Stimulated activated CD4-positive, alpha-beta T cell treated with anti-CD3 and anti-CD28 coated beads, Interleukin-4, amount 100 ng/mL, for 1 hour (primary cell): Measurements from ENCODE around the gene NCKAP1.
"Not testable (repeated sequence)": the region's sequence is repeated elsewhere in the genome, so short reads cannot be mapped to it uniquely, and the experiment has no call there.

Experiments
- DNase-seq: peaks from one replicate; pipeline ENCODE4 v3.0.0-alpha.2; 2020

Gene NCKAP1

GRCh38 chr2:183035954-183036669, 2.1 kb downstream of the NCKAP1 start:
- DNase-seq, result no peak

GRCh38 chr2:183035298-183035953, 2.8 kb downstream of the NCKAP1 start:
- no peak for DNase-seq

- DNase-seq, result no peak
Observed at GRCh38 chr2:183034806-183035205, 3.5 kb downstream of the NCKAP1 start.

GRCh38 chr2:183033951-183034350, 4.3 kb downstream of the NCKAP1 start:
- no peak for DNase-seq

GRCh38 chr2:183031911-183032794, 6.1 kb downstream of the NCKAP1 start:
- DNase-seq, result no peak

GRCh38 chr2:183029219-183029618, 9.0 kb downstream of the NCKAP1 start:
- DNase-seq, result no peak

GRCh38 chr2:183028108-183028507, 10.1 kb downstream of the NCKAP1 start:
- DNase-seq, result no peak

- no peak for DNase-seq
Observed at GRCh38 chr2:183027443-183027842, 10.8 kb downstream of the NCKAP1 start.

GRCh38 chr2:183026424-183026823, 11.8 kb downstream of the NCKAP1 start:
- no peak for DNase-seq

GRCh38 chr2:183025993-183026392, 12.3 kb downstream of the NCKAP1 start:
- no peak for DNase-seq

- no peak for DNase-seq
Observed at GRCh38 chr2:183024339-183025095, 13.7 kb downstream of the NCKAP1 start.

- DNase-seq, result no peak
Observed at GRCh38 chr2:183022711-183023110, 15.5 kb downstream of the NCKAP1 start.

GRCh38 chr2:183021613-183022012, 16.6 kb downstream of the NCKAP1 start:
- no peak for DNase-seq

- DNase-seq, result no peak
Observed at GRCh38 chr2:183019718-183020442, 18.4 kb downstream of the NCKAP1 start.

- DNase-seq, result not testable (repeated sequence)
Observed at GRCh38 chr2:183017845-183018244, 20.4 kb downstream of the NCKAP1 start.

GRCh38 chr2:183014005-183014404, 24.3 kb downstream of the NCKAP1 start:
- DNase-seq, result no peak

GRCh38 chr2:183011743-183012142, 26.5 kb downstream of the NCKAP1 start:
- DNase-seq, result no peak

- no peak for DNase-seq
Observed at GRCh38 chr2:183010112-183010511, 28.1 kb downstream of the NCKAP1 start.

- DNase-seq, result no peak
Observed at GRCh38 chr2:183009249-183009899, 28.9 kb downstream of the NCKAP1 start.

- DNase-seq, result no peak
Observed at GRCh38 chr2:183001948-183002347, 36.3 kb downstream of the NCKAP1 start.

GRCh38 chr2:183000846-183001245, 37.4 kb downstream of the NCKAP1 start:
- DNase-seq, result no peak
